Astrocyte of the hippocampus (primary cell): ENCODE measurements around the gene F2RL3.
A peak's percentile ranks its signal among the peaks of the same experiment; 100 is the strongest.

Experiments used
- DNase-seq: peaks from one replicate; pipeline ENCODE4 v3.0.0; 2011; ENCODE audit warnings: low read depth, low spot score

Gene F2RL3

GRCh38 chr19:16894080-16894479 lies 5.3 kb downstream of the F2RL3 start:
- DNase-seq: no peak

GRCh38 chr19:16895467-16896145 lies 6.8 kb downstream of the F2RL3 start:
- no peak for DNase-seq

GRCh38 chr19:16896146-16897028 lies 7.6 kb downstream of the F2RL3 start:
- peak; percentile 18 for DNase-seq

- DNase-seq: peak; percentile 93
Observed at GRCh38 chr19:16897029-16897855, 8.4 kb downstream of the F2RL3 start.

GRCh38 chr19:16897856-16898161 lies 9.0 kb downstream of the F2RL3 start:
- DNase-seq: no peak

GRCh38 chr19:16898361-16899015 lies 9.7 kb downstream of the F2RL3 start:
- DNase-seq: no peak

GRCh38 chr19:16899566-16900075 lies 10.8 kb downstream of the F2RL3 start:
- peak; percentile 28 for DNase-seq

- DNase-seq: no peak
Observed at GRCh38 chr19:16901491-16902175, 12.8 kb downstream of the F2RL3 start.

GRCh38 chr19:16902545-16902944 lies 13.7 kb downstream of the F2RL3 start:
- no peak for DNase-seq

GRCh38 chr19:16903347-16903746 lies 14.5 kb downstream of the F2RL3 start:
- DNase-seq: no peak

GRCh38 chr19:16904599-16904998 lies 15.8 kb downstream of the F2RL3 start:
- no peak for DNase-seq

- DNase-seq: no peak
Observed at GRCh38 chr19:16908759-16909158, 20.0 kb downstream of the F2RL3 start.

GRCh38 chr19:16911046-16911445 lies 22.2 kb downstream of the F2RL3 start:
- no peak for DNase-seq

GRCh38 chr19:16912780-16913179 lies 24.0 kb downstream of the F2RL3 start:
- no peak for DNase-seq

- no peak for DNase-seq
Observed at GRCh38 chr19:16914421-16914820, 25.6 kb downstream of the F2RL3 start.

GRCh38 chr19:16915135-16915534 lies 26.3 kb downstream of the F2RL3 start:
- DNase-seq: no peak

- DNase-seq: no peak
Observed at GRCh38 chr19:16915734-16916133, 26.9 kb downstream of the F2RL3 start.

- no peak for DNase-seq
Observed at GRCh38 chr19:16917401-16917800, 28.6 kb downstream of the F2RL3 start.

- no peak for DNase-seq
Observed at GRCh38 chr19:16919496-16919895, 30.7 kb downstream of the F2RL3 start.

GRCh38 chr19:16920816-16921529 lies 32.2 kb downstream of the F2RL3 start:
- DNase-seq: peak; percentile 87
